ACC112 (cell line): ENCODE results near the gene SLC12A8.

Source experiments
- H2AFZ ChIP-seq: fragments of 200-600 bp; sonication (generic); one replicate; pipeline ENCODE4 v1.6.0; 2017; ENCODE audit warnings: antibody characterized with exemption, low read length; ENCODE audit not compliant: unreplicated experiment
- H3K27ac ChIP-seq: fragments of 200-600 bp; sonication (generic); 2 replicates; pipeline ENCODE4 v1.5.1; 2014; ENCODE audit warnings: low read depth, mild to moderate bottlenecking, antibody characterized with exemption, low read length, moderate library complexity
- H3K27me3 ChIP-seq: fragments of 200-600 bp; sonication (generic); 2 replicates; pipeline ENCODE4 v1.6.1; 2014; ENCODE audit warnings: mild to moderate bottlenecking, antibody characterized with exemption, low read length, moderate library complexity, mixed read lengths; ENCODE audit not compliant: insufficient read depth
- H3K36me3 ChIP-seq: fragments of 200-600 bp; sonication (generic); 2 replicates; pipeline ENCODE4 v1.6.1; 2016; ENCODE audit warnings: mild to moderate bottlenecking, antibody characterized with exemption, low read length, moderate library complexity, mixed read lengths; ENCODE audit not compliant: insufficient read depth
- H3K4me1 ChIP-seq: fragments of 200-600 bp; sonication (generic); one replicate; pipeline ENCODE4 v1.6.1; 2016; ENCODE audit warnings: low read length, mixed read lengths; ENCODE audit not compliant: insufficient read depth, unreplicated experiment, control insufficient read depth
- H3K4me3 ChIP-seq: fragments of 200-600 bp; sonication (generic); 2 replicates; pipeline ENCODE4 v1.5.1; 2014; ENCODE audit warnings: mild to moderate bottlenecking, low read depth, low read length
- H3K79me2 ChIP-seq: fragments of 200-600 bp; sonication (generic); one replicate; pipeline ENCODE4 v1.6.0; 2016; ENCODE audit warnings: low read length; ENCODE audit not compliant: control insufficient read depth, unreplicated experiment, insufficient read depth

SLC12A8 gene

DNA sequence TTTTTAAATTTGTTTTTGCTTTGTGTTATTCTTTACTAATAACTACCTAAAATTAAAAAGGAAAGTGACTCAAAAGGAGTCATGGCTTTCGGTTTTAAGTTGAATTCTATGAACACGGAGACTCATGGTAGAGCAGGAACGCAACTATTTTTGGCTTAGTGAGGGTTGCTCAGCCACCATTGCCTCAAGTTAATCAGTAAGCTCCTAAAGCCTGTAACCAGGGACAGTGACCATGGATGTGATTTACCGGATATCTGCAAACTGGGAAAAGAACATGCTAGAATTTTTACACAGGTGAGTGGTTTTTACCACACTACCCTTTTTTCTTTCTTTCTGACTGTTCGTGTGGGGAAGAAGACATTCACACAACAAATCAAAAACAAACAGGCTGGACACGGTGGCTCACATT, 11.8 kb downstream of the SLC12A8 start:
- no peak overlapping the region for H3K27ac ChIP-seq
- no peak overlapping the region for H2AFZ ChIP-seq
- H3K4me1 ChIP-seq, result no peaks in the 10 kb centered on the region
- H3K79me2 ChIP-seq, result no peaks in the 10 kb centered on the region
- H3K36me3 ChIP-seq, result no peaks in the 10 kb centered on the region
- H3K4me3 ChIP-seq, result no peak overlapping the region
- H3K27me3 ChIP-seq, result no peaks in the 10 kb centered on the region

DNA sequence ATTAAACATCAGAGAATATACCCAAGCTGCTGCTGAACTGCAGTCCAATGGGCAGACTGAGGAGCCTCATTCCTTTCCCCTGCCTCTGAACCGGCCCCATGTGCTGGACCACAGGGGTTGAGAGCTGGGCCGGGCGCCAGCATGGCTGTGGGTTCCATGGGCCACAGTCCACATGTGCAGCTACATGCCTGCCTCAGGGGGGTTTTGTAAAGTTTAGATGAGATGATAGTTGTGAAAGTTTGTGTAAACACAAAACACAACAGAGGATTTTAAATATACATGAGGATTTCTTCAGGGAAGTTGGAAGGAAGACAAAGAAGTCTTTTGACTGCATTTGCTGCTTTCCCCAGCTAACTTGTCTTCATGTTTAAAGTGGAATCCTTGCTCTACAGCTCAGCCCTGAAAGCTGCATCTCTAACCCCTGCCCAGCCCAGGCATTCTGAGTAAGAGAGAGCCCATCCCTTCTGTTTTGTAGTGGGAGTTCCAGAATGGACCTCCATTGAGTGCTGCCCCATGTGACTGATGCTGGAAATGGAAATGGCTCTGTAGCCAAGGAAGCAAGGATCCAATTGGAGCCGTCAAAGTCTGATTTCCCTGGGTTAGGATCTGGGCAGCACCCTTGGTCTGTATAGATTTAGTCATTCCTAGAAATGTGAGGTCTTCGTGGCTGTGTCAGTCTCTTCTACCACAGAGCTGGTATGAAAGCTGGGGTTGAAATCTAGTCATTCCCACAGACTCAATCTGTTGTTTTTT, 17.5 kb downstream of the SLC12A8 start:
- H2AFZ ChIP-seq, result no peak overlapping the region
- H3K4me3 ChIP-seq, result no peak overlapping the region
- no peaks in the 10 kb centered on the region for H3K36me3 ChIP-seq
- no peaks in the 10 kb centered on the region for H3K27me3 ChIP-seq
- no peaks in the 10 kb centered on the region for H3K4me1 ChIP-seq
- H3K27ac ChIP-seq, result no peak overlapping the region
- no peaks in the 10 kb centered on the region for H3K79me2 ChIP-seq

DNA sequence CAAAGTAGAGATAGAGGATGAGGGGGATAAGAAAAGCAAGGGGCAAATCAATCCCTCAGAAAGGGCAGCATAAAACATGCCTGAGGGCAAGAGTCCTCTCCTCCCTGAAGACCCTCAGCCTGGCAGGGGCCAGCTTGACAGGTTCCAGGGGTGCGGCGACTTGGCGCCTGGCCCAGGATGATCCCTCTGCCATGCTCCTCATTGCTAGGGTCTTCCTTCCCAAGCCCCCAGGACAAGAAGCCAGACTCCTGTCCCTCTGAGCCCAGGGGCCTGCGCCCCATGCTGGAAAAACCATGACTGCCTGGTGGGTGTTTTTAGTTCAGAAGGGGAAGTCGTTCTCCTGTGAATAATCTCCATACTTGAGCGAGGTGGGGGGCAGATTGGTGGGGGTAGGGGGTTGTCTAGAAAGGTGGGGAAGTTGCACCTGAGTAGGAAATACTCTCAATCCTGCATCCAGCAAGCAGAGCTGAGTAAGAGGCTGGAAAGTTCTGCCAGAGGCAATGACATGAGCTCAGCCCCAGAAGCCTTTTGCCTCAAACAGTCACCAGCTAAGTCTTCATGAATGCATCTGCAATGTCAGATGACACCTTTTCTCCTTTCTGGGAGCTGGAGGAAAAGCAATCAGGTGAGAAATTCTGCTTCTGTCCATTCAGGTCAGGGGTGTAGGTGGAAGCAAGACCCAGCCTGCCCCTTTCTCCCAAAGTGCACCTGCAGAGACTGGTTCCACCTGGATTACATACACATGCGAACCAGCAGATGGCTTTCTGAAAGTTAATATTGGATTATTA, 18.3 kb downstream of the SLC12A8 start:
- H2AFZ ChIP-seq, result no peak overlapping the region
- H3K36me3 ChIP-seq, result no peaks in the 10 kb centered on the region
- H3K27ac ChIP-seq, result no peak overlapping the region
- H3K4me1 ChIP-seq, result no peaks in the 10 kb centered on the region
- H3K4me3 ChIP-seq, result no peak overlapping the region
- no peaks in the 10 kb centered on the region for H3K79me2 ChIP-seq
- no peaks in the 10 kb centered on the region for H3K27me3 ChIP-seq

DNA sequence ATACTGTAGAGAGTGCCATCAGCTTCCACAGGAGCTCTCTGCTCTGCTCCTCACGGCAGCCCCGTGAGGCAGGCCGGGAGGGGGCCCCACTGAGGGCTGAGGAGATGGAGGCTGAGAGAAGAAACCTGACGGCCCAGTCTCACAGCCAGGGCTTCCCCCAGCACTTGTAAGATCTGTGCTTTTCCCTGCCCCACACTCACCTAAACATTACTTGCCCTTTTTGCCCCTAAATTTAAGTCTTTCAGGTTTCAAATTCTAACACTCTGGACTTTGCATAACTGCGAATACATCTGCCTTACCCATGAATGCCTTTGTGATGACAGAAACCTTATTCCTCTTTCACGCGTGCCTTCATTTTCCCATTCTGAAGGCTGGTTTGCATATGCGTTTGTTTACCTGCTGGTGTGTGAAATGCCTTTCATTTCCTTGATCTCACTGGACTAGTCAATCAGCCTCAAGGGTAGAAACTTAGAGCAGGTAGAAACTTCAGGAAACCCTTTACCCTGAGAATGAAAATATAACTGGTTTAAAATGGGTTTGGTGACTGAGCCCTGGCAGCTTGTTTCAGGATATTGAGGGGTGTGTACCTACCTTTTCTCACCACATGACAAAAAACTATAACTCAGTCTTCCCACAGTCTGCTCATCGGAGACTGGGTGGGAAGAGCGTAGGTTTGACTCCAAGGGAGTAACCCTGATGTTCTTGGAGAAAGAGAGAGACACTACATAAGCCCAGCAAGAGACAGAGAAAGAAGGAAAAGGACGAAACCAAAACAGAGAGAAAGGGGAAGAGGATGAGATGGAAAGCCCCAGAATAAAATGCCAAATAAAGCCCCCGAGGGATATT, 20.1 kb downstream of the SLC12A8 start:
- Histone ChIP-seq H3K4me3 (no peak overlapping the region), H3K79me2 (no peaks in the 10 kb centered on the region), H3K36me3 (no peaks in the 10 kb centered on the region), H3K4me1 (no peaks in the 10 kb centered on the region), H3K27me3 (no peaks in the 10 kb centered on the region), H2AFZ (no peak overlapping the region), H3K27ac (no peak overlapping the region)

DNA sequence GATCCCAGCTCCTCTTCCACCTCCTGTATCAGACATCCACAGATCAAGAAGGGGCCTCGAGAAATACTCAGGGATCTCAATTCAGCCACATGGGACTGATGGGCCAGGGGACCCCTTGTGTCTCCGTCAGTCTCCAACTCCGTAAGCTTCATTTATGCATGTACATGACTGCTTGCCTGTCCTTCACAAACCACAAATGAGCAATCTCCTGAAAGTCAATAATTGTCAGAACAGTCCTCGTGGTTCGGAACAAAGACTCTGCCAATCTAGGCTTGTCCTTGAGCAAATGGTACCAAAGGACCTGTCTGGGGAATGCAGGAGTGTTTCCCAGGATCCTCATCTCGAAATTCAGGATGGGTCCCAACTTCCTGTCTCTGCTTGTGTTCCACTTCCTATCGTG, 20.8 kb downstream of the SLC12A8 start:
- Histone ChIP-seq H3K27ac (no peak overlapping the region), H3K4me1 (no peaks in the 10 kb centered on the region), H2AFZ (no peak overlapping the region), H3K36me3 (no peaks in the 10 kb centered on the region), H3K4me3 (no peak overlapping the region), H3K27me3 (no peaks in the 10 kb centered on the region), H3K79me2 (no peaks in the 10 kb centered on the region)

DNA sequence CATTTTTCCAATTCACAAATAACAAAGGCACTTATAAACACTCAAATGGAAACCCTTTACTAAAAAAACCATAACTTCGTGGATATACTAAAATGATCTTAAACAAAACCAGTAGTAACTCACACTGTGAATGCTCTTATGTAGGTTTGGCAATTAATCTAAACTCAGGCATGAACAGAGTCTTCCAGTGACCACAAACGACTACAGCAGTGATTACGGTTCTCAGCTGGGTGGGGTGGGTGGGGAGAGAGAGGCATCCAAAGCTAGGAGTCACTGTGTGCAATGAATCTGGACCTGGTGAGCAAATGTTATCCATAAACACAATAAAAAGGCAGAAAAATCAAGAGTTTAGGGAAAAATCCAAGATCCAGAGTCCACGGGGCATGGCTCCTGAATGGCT, 21.3 kb downstream of the SLC12A8 start:
- no peak overlapping the region for H2AFZ ChIP-seq
- H3K79me2 ChIP-seq, result no peaks in the 10 kb centered on the region
- no peak overlapping the region for H3K4me3 ChIP-seq
- H3K4me1 ChIP-seq, result peaks cover 3% of the 10 kb centered on the region
- H3K27ac ChIP-seq, result no peak overlapping the region
- H3K36me3 ChIP-seq, result no peaks in the 10 kb centered on the region
- no peaks in the 10 kb centered on the region for H3K27me3 ChIP-seq

DNA sequence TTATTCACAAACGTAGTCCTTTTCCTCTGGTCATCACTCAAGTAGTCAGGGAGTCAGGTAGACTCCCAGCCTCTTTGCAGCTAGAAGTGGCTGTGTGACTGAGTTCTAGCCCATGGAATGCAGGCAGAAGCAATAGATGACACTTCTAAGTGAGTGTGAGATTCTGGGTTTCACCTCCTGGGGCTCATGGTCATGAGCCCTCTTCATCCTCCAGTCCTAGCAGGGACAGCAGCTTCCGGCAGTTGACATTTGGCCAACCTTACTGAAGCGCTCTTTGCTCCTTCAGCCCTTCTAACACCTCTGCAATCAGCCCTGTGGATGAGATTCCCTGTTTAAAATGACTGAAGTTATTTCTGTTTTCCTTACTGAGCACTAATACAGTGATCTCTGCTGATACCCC, 21.8 kb downstream of the SLC12A8 start:
- Histone ChIP-seq H3K4me3 (no peak overlapping the region), H3K36me3 (no peaks in the 10 kb centered on the region), H2AFZ (no peak overlapping the region), H3K27ac (no peak overlapping the region), H3K4me1 (peaks cover 6% of the 10 kb centered on the region), H3K27me3 (no peaks in the 10 kb centered on the region), H3K79me2 (no peaks in the 10 kb centered on the region)

DNA sequence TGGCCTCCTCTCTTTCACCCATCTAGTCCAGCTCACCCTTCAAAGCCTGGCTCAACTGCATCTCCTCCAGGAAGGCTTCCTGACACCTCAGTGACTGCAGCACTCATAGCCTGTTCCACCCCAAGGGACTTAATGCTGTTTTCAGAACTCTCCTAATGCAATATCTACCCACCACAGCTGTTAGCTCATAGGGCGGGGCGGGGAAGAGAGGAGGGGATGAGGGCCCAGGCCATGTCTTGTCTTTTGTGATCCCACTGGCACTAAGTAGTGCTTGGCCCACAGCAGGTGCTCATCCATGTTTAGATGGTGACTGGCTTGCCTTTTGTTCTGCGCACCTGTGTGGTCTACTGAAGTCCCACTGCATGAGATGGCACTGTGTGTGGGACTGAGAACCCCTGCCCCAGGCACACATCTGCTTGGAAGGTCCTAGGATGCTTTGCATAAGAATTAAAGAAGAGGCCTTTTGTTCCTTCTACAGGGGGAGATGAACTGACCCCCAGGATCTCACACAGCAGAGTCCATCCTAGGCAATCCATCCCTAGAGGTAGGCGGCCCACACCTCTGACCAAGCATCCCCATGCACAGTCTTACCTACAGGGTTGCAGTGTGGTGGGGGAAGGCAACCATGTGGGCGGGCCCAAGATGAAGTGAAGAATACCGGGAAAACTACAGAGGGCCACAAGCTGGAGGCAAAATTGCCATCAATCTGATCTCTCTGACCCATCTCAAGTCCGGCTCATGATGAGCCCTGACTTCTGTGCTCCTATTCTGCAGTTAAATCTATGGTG, 23.0 kb downstream of the SLC12A8 start:
- Histone ChIP-seq H3K27ac (no peak overlapping the region), H3K4me3 (no peak overlapping the region), H3K36me3 (no peaks in the 10 kb centered on the region), H2AFZ (no peak overlapping the region), H3K79me2 (no peaks in the 10 kb centered on the region), H3K27me3 (no peaks in the 10 kb centered on the region), H3K4me1 (peaks cover 6% of the 10 kb centered on the region)

DNA sequence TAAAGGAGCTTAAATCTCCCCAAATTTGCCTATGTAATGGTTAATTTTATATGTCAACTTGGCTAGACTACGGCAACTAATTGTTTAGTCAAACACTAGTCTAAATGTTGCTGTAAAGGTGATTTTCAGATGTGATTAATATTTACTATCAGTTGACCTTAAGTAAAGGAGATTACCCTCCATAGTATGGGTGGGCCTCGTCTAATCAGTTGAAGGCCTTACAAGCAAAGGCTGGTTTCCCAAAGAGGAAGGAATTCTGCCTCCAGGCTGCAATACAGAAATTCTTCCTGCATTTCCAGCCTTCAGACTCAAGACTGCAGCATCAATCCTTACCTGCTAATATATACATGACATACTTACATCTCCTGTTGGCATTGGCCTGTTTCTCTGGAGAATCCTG, 23.6 kb downstream of the SLC12A8 start:
- Histone ChIP-seq H3K79me2 (no peaks in the 10 kb centered on the region), H3K27ac (no peak overlapping the region), H3K27me3 (no peaks in the 10 kb centered on the region), H3K4me3 (no peak overlapping the region), H3K36me3 (no peaks in the 10 kb centered on the region), H3K4me1 (peaks cover 6% of the 10 kb centered on the region), H2AFZ (no peak overlapping the region)

DNA sequence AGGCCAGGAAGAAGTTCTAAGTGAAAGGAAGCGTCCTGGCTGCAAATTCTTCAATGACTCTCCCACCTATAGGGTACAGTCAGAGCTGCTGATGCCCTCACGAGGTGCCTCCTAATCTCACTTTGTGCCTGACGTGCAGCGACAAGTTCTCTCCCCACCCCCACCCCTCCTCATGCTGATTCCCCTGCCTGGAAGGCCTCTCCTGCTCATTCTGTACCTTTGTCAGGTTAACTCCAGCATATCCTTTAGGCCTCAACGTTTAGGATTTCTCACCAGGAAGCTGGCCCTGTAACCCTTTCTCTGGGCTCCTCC, 25.0 kb downstream of the SLC12A8 start:
- Histone ChIP-seq H3K27me3 (no peaks in the 10 kb centered on the region), H3K36me3 (no peaks in the 10 kb centered on the region), H2AFZ (no peak overlapping the region), H3K4me3 (no peak overlapping the region), H3K4me1 (peaks cover 6% of the 10 kb centered on the region), H3K27ac (no peak overlapping the region), H3K79me2 (no peaks in the 10 kb centered on the region)
